GM23248 (cell line): ENCODE results near the gene CREB1. TPM values are rescaled to one million over a fixed set of nuclear protein-coding genes. Genes with fewer than 3 reads are reported as not detected.

Source experiments
- DNase-seq: peaks from one replicate; pipeline ENCODE4 v3.0.0-alpha.2; 2015
- H2AFZ ChIP-seq: fragments of 200-600 bp; sonication (generic); 2 replicates; pipeline ENCODE4 v1.6.1; 2016; ENCODE audit warnings: antibody characterized with exemption
- H3F3A ChIP-seq: fragments of 200-600 bp; sonication (generic); 2 replicates; pipeline ENCODE4 v1.6.1; 2016; ENCODE audit warnings: mild to moderate bottlenecking, antibody characterized with exemption, mixed run types; ENCODE audit not compliant: insufficient read depth
- H3K27ac ChIP-seq: fragments of 200-600 bp; sonication (generic); 2 replicates; pipeline ENCODE4 v1.5.1; 2016; ENCODE audit warnings: mild to moderate bottlenecking
- H3K27me3 ChIP-seq: fragments of 200-600 bp; sonication (generic); replicated peaks from 2 replicates; pipeline ENCODE4 v1.6.1; 2016; ENCODE audit warnings: mild to moderate bottlenecking; ENCODE audit not compliant: insufficient read depth
- H3K36me3 ChIP-seq: fragments of 200-600 bp; sonication (generic); 2 replicates; pipeline ENCODE4 v1.6.1; 2016; ENCODE audit warnings: low read depth, mild to moderate bottlenecking
- H3K4me1 ChIP-seq: fragments of 200-600 bp; sonication (generic); 2 replicates; pipeline ENCODE4 v1.6.1; 2016; ENCODE audit warnings: mild to moderate bottlenecking; ENCODE audit not compliant: insufficient read depth
- H3K4me2 ChIP-seq: fragments of 200-600 bp; sonication (generic); one replicate; pipeline ENCODE4 v1.6.1; 2016; ENCODE audit warnings: mild to moderate bottlenecking; ENCODE audit not compliant: unreplicated experiment
- H3K4me3 ChIP-seq: fragments of 200-600 bp; sonication (generic); 2 replicates; pipeline ENCODE4 v1.5.1; 2016; ENCODE audit warnings: mild to moderate bottlenecking
- H3K79me2 ChIP-seq: fragments of 200-600 bp; sonication (generic); 2 replicates; pipeline ENCODE4 v1.6.1; 2016; ENCODE audit warnings: mild to moderate bottlenecking; ENCODE audit not compliant: insufficient read depth
- H3K9ac ChIP-seq: fragments of 200-600 bp; sonication (generic); 2 replicates; pipeline ENCODE4 v1.6.1; 2016; ENCODE audit warnings: mild to moderate bottlenecking
- H3K9me2 ChIP-seq: fragments of 200-600 bp; sonication (generic); 2 replicates; pipeline ENCODE4 v1.6.1; 2016; ENCODE audit warnings: mixed run types, mild to moderate bottlenecking, moderate library complexity; ENCODE audit not compliant: insufficient read depth
- H3K9me3 ChIP-seq: fragments of 200-600 bp; sonication (generic); one replicate; pipeline ENCODE4 v1.6.1; 2017; ENCODE audit warnings: low read depth
- H4K20me1 ChIP-seq: fragments of 200-600 bp; sonication (generic); 2 replicates; pipeline ENCODE4 v1.6.0; 2016; ENCODE audit not compliant: insufficient read depth
- EZH2 ChIP-seq: fragments of 200-600 bp; sonication (generic); IDR thresholded peaks from 2 replicates; pipeline ENCODE4 v1.6.1; 2018; ENCODE audit warnings: antibody characterized with exemption, mild to moderate bottlenecking; ENCODE audit not compliant: insufficient read depth, poor library complexity, severe bottlenecking
- EZH2phosphoT487 ChIP-seq: fragments of 200-600 bp; sonication (generic); IDR thresholded peaks from 2 replicates; pipeline ENCODE4 v1.6.1; 2018; ENCODE audit warnings: antibody characterized with exemption, moderate library complexity, mild to moderate bottlenecking, low read depth; ENCODE audit not compliant: insufficient read depth
- whole genome bisulfite sequencing, 2 experiments: methylation state at CpG; one replicate each; pipeline ENCODE4 v1.1.6; 2015 to 2017; ENCODE audit warnings: low lambda C conversion rate in 2 of 2, low coverage in 1 of 2; ENCODE audit errors: missing lambda C conversion rate in 2 of 2; 5-methylcytosine and 5-hydroxymethylcytosine counted together
- in situ Hi-C: fragments of 300-500 bp; cut with MboI; formaldehyde crosslinking; loops from 2 replicates; pipeline ENCODE4 v1.15.0; 2020
- polyA plus RNA-seq: library from polyadenylated mRNA; unstranded; fragments of >200 nt; fragmentation: Nextera tagmentation; extraction: Ambion mirVana; gene quantifications from 2 replicates; pipeline ENCODE4 v1.2.1, GENCODE V29; 2016
- total RNA-seq: library from RNA; depleted of rRNA; stranded (reverse); fragments of >200 nt; shearing (Covaris generic); gene quantifications from 2 replicates; pipeline ENCODE4 v1.2.3, GENCODE V29; 2014

The CREB1 gene
- total and polyA plus RNA-seq, 2 experiments from 2014 or later = 37.7 to 71.8 TPM

DNA sequence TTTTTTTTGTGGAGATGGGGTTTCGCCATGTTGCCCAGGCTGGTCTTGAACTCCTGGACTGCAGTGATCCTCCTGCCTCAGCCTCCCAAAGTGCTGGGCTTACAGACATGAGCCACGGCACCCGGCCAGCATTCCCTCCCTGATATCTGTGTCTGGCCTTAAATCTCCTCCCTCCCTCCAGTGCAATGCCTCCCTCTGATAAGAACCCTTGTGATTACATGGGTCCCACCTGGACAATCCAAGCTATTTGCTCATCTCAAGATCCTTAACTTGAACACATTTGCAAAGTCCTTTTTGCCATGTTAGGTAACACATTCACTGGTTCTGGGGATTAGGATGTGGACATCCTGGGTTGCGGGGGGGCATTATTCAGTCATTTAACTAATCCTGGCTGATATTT is 40.5 kb upstream of the CREB1 start:
- no peaks in the 10 kb centered on the region for H3K79me2 ChIP-seq
- H3K9me3 ChIP-seq = no peaks in the 10 kb centered on the region
- peaks cover 32% of the 10 kb centered on the region for H3K4me1 ChIP-seq
- H3K4me2 ChIP-seq = no peak overlapping the region
- peaks cover 15% of the 10 kb centered on the region for H3F3A ChIP-seq
- no peak overlapping the region for H3K27ac ChIP-seq
- no peaks in the 10 kb centered on the region for H3K27me3 ChIP-seq
- no peaks in the 10 kb centered on the region for H3K36me3 ChIP-seq
- no peak overlapping the region for H2AFZ ChIP-seq
- no peaks in the 10 kb centered on the region for H3K9me2 ChIP-seq
- WGBS, 2 experiments = 96 to 100% methylated on average over 4 of the region's 4 CpGs
- TF ChIP-seq EZH2 = no peak
- TF ChIP-seq EZH2phosphoT487 = no peak
- DNase-seq = no peak
- H3K4me3 ChIP-seq = no peak overlapping the region
- in situ Hi-C loops = loop anchor here (25.0 kb wide), 1 partner anchor 802 kb away; no protein-coding TSS in a partner anchor
- H3K9ac ChIP-seq = no peak overlapping the region
- no peaks in the 10 kb centered on the region for H4K20me1 ChIP-seq

DNA sequence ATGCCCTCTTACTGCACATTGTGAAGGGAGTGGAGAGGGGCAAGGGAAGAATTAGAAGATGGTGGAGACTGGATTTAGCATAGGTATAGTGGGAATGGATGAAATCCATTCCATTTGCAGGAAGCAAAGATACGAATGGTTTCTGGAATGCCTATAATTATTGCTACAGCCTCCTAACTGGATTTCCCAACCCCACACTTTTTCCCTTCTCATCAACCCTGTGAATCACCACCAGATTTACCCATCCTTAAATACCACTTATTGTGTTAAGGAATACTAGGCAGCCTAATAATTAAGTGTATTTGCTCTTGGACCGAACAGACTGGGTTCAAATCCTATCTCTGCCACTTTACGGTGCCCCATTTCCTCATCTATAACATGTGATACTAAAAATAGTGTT is 39.3 kb upstream of the CREB1 start:
- TF ChIP-seq EZH2phosphoT487 (no peak), EZH2 (no peak)
- WGBS, 2 experiments = 91 to 92% methylated on average over 3 of the region's 3 CpGs
- Histone ChIP-seq H3K9me3 (no peaks in the 10 kb centered on the region), H3K4me3 (no peak overlapping the region), H3K36me3 (no peaks in the 10 kb centered on the region), H3F3A (peaks cover 15% of the 10 kb centered on the region), H3K4me1 (peaks cover 25% of the 10 kb centered on the region), H3K9me2 (no peaks in the 10 kb centered on the region), H3K9ac (no peak overlapping the region), H3K79me2 (no peaks in the 10 kb centered on the region), H3K4me2 (no peak overlapping the region), H4K20me1 (no peaks in the 10 kb centered on the region), H2AFZ (no peak overlapping the region), H3K27ac (no peak overlapping the region), H3K27me3 (no peaks in the 10 kb centered on the region)
- peak; percentile 48 for DNase-seq
- in situ Hi-C loops = loop anchor here (25.0 kb wide), 1 partner anchor 803 kb away; no protein-coding TSS in a partner anchor

DNA sequence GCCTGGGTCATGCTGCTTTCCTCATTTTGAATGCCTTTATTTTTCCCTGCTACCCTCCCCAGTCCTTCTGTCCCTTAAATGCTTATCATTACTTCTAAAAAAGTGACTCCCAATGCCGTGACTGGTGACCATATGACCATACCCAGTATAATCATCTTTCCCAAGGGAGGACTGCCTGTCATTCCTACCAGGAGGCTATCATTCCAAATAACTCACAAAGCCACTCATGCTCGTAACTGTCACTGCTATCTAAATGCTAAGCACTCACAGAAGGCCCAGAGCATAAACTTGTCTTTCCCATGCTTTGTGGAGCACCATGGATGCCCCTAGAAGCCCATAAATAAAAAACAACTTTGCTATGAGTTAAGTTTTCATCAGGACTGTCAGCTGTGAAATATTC is 38.7 kb upstream of the CREB1 start:
- Histone ChIP-seq H3K27me3 (no peaks in the 10 kb centered on the region), H3K4me3 (no peak overlapping the region), H3K36me3 (no peaks in the 10 kb centered on the region), H3K4me1 (peaks cover 25% of the 10 kb centered on the region), H3K9me2 (no peaks in the 10 kb centered on the region), H4K20me1 (no peaks in the 10 kb centered on the region), H2AFZ (no peak overlapping the region), H3K79me2 (no peaks in the 10 kb centered on the region), H3K27ac (no peak overlapping the region), H3K9ac (no peak overlapping the region), H3K4me2 (no peak overlapping the region), H3K9me3 (no peaks in the 10 kb centered on the region), H3F3A (peaks cover 15% of the 10 kb centered on the region)
- TF ChIP-seq EZH2 = no peak
- TF ChIP-seq EZH2phosphoT487 = no peak
- 70 to 78% methylated on average over 2 of the region's 2 CpGs for WGBS, 2 experiments
- DNase-seq = no peak
- in situ Hi-C loops = loop anchor here (25.0 kb wide), 1 partner anchor 804 kb away; no protein-coding TSS in a partner anchor

DNA sequence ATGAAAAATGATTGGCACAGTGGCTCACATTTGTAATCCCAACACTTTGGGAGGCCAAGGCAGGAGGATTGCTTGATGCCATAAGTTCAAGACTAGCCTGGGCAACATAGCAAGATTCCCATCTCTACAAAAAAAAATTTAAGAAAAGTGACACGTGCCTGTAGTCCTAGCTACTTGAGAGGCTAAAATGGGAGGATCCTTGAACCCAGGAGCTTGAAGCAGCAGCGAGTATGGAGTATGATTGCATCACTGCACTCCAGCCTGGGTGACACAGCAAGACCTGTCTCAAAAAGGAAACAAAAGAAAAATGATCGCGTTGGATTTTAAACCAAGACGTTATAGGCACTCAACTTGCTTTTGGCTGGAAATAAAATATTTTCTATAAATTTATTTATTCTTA is 37.8 kb upstream of the CREB1 start:
- H4K20me1 ChIP-seq = no peaks in the 10 kb centered on the region
- H3K4me3 ChIP-seq = no peak overlapping the region
- no peak overlapping the region for H3K4me2 ChIP-seq
- WGBS, 2 experiments = 68 to 69% methylated on average over 5 of the region's 5 CpGs
- H3K27me3 ChIP-seq = no peaks in the 10 kb centered on the region
- H3K9ac ChIP-seq = no peak overlapping the region
- H3K9me3 ChIP-seq = no peaks in the 10 kb centered on the region
- H3K36me3 ChIP-seq = no peaks in the 10 kb centered on the region
- peaks cover 25% of the 10 kb centered on the region for H3K4me1 ChIP-seq
- no peak overlapping the region for H3K27ac ChIP-seq
- TF ChIP-seq EZH2phosphoT487 = no peak
- TF ChIP-seq EZH2 = no peak
- in situ Hi-C loops = loop anchor here (25.0 kb wide), 1 partner anchor 805 kb away; no protein-coding TSS in a partner anchor
- no peaks in the 10 kb centered on the region for H3K79me2 ChIP-seq
- no peak overlapping the region for H2AFZ ChIP-seq
- no peaks in the 10 kb centered on the region for H3K9me2 ChIP-seq
- peaks cover 15% of the 10 kb centered on the region for H3F3A ChIP-seq
- no peak for DNase-seq

DNA sequence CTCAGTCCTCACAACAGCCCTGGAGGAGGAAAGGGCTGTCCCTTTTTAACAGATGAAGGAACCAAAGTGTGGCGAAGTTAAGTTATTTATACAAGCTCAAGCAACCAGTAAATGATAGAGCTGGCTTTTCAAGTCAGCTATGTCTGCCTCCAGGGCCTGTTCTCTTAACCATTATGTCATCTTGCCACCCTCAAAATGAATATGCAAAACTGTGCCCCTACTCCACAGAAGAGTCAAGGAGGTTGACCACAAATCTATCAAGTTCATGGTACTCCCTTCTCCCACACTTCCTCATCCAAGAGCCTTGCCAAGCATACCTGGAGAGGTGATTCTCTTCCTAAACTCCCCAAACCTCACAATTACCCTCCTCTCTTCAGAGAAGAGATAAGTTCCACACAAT is 37.3 kb upstream of the CREB1 start:
- Histone ChIP-seq H3K9ac (no peak overlapping the region), H3K79me2 (no peaks in the 10 kb centered on the region), H4K20me1 (no peaks in the 10 kb centered on the region), H3F3A (peaks cover 15% of the 10 kb centered on the region), H2AFZ (no peak overlapping the region), H3K4me3 (no peak overlapping the region), H3K4me2 (no peak overlapping the region), H3K9me3 (no peaks in the 10 kb centered on the region), H3K4me1 (peaks cover 22% of the 10 kb centered on the region), H3K27ac (no peak overlapping the region), H3K27me3 (no peaks in the 10 kb centered on the region), H3K9me2 (no peaks in the 10 kb centered on the region), H3K36me3 (no peaks in the 10 kb centered on the region)
- WGBS, 2 experiments = 89 to 94% methylated on average over 1 of the region's 1 CpG
- TF ChIP-seq EZH2phosphoT487 (no peak), EZH2 (no peak)
- in situ Hi-C loops = loop anchor here (25.0 kb wide), 1 partner anchor 805 kb away; no protein-coding TSS in a partner anchor
- no peak for DNase-seq
